CD4-positive, alpha-beta T cell (primary cell): ENCODE data around the gene S100P. TPM values are rescaled to one million over a fixed set of nuclear protein-coding genes. Genes with fewer than 3 reads are reported as not detected.

Experiments
- ATAC-seq: fragments of 200-7000 bp; cut with Tn5 transposase; one replicate; pipeline ENCODE4 v1.10.0; 2022; ENCODE audit warnings: mild to moderate bottlenecking; ENCODE audit not compliant: poor library complexity
- CTCF ChIA-PET: fragments of 350-600 bp; sonication (Branson Sonifier 250); formaldehyde crosslinking; loops from one replicate; lab custom pipeline; 2021; ENCODE audit warnings: antibody characterized with exemption, inconsistent platforms; lab: Charles Lee
- POLR2A ChIA-PET: fragments of 350-600 bp; sonication (Branson Sonifier 250); formaldehyde crosslinking; loops from one replicate; lab custom pipeline; 2021; ENCODE audit warnings: antibody characterized with exemption, inconsistent platforms; lab: Charles Lee
- DNase-seq, 14 experiments: peaks; one replicate each; pipeline ENCODE4 v3.0.0-alpha.2; 2013 to 2020; ENCODE audit warnings: mixed read lengths in 2 of 14
- H3K27ac ChIP-seq, 2 donors: one replicate each; pipeline versions ENCODE4 v1.5.1 to v1.7.0; 2013; ENCODE audit warnings: low read length in 2 of 2, low read depth in 1 of 2, mild to moderate bottlenecking in 1 of 2
- H3K27me3 ChIP-seq, 2 experiments: 1 replicate in 1 of 2; 2 replicates in 1 of 2; pipeline versions ENCODE4 v1.6.1 to v1.7.0; 2013; ENCODE audit warnings: low read length in 2 of 2, control low read depth in 1 of 2, mild to moderate bottlenecking in 1 of 2, moderate library complexity in 1 of 2; ENCODE audit not compliant: insufficient read depth in 2 of 2, control insufficient read depth in 1 of 2
- H3K36me3 ChIP-seq: one replicate; pipeline ENCODE4 v1.6.1; 2013; ENCODE audit warnings: low read length, control low read depth; ENCODE audit not compliant: insufficient read depth
- H3K4me1 ChIP-seq: one replicate; pipeline ENCODE4 v1.6.1; 2013; ENCODE audit warnings: low read length, control low read depth; ENCODE audit not compliant: insufficient read depth
- H3K4me3 ChIP-seq: one replicate; pipeline ENCODE4 v1.5.1; 2013; ENCODE audit warnings: mild to moderate bottlenecking, low read length, moderate library complexity
- H3K9me3 ChIP-seq, 2 experiments: 1 replicate in 1 of 2; 2 replicates in 1 of 2; pipeline versions ENCODE4 v1.6.1 to v1.7.0; 2013; ENCODE audit warnings: low read length in 2 of 2, mild to moderate bottlenecking in 2 of 2, control low read depth in 1 of 2, moderate library complexity in 1 of 2; ENCODE audit not compliant: control insufficient read depth in 1 of 2, insufficient read depth in 1 of 2
- H3K27ac Mint-ChIP-seq: one replicate; pipeline ENCODE4 v1.8.0; 2020; ENCODE audit warnings: mixed read lengths
- H3K27me3 Mint-ChIP-seq: one replicate; pipeline ENCODE4 v1.8.0; 2021; ENCODE audit warnings: mixed read lengths
- H3K36me3 Mint-ChIP-seq: one replicate; pipeline ENCODE4 v1.8.0; 2021; ENCODE audit warnings: low read depth, mixed read lengths
- H3K4me1 Mint-ChIP-seq: one replicate; pipeline ENCODE4 v1.8.0; 2021; ENCODE audit warnings: low read depth, mixed read lengths
- H3K4me3 Mint-ChIP-seq: one replicate; pipeline ENCODE4 v1.8.0; 2020; ENCODE audit warnings: mild to moderate bottlenecking, mixed read lengths
- H3K9me3 Mint-ChIP-seq: one replicate; pipeline ENCODE4 v1.8.0; 2020; ENCODE audit warnings: mixed read lengths
- CTCF ChIP-seq: fragments of 200-600 bp; IDR thresholded peaks from one replicate; pipeline ENCODE4 v1.8.0; 2022; ENCODE audit warnings: antibody characterized with exemption, mild to moderate bottlenecking
- intact Hi-C, 2 experiments: fragments of 100-400 bp; cut with DNase I in 1 of 2; cut with micrococcal nuclease in 1 of 2; formaldehyde crosslinking; loops; one replicate each; pipeline versions ENCODE4 v1.15.1 to v1.9.0; 2023 to 2025; cut with DNase I, micrococcal nuclease
- total RNA-seq, 174 experiments: library from RNA in 2 of 174; stranded (reverse) in 2 of 174; gene quantifications; one replicate each; pipeline ENCODE4 v1.2.3 and lab custom pipeline; 2021 to 2026

Gene S100P
- total RNA-seq, 2 experiments from 2014 or later: 0.58 to 2.8 TPM

- DNase-seq: peak in 1 of 14 experiments; percentile 20
- peaks cover 23% of the 10 kb centered on the region for H3K36me3 ChIP-seq
- peaks cover 56% of the 10 kb centered on the region for H3K4me1 Mint-ChIP-seq
- H3K4me3 ChIP-seq: peak overlapping the region; percentile 10
- H3K27ac Mint-ChIP-seq: peak overlapping the region; percentile 96
- H3K27ac ChIP-seq: no peak overlapping the region
- ChIA-PET CTCF (interaction anchor here (2.4 to 4.1 kb wide), 3 partner anchors 19 to 41 kb away, joined by 24 to 74 read pairs (median 32); partner anchors contain the start of gene BLOC1S4), POLR2A (interaction anchor here (1.0 to 7.5 kb wide), 9 partner anchors 13 to 39 kb away, joined by 4 to 245 read pairs (median 163); partner anchors contain the start of genes BLOC1S4, MRFAP1, MRFAP1L1 and S100P)
- intact Hi-C loops: loop anchor here in 1 of 2 experiments (10.0 kb wide), 1 partner anchor 108 kb away; the partner anchor contains the start of gene KIAA0232
- peaks cover 59% of the 10 kb centered on the region for H3K4me1 ChIP-seq
- H3K36me3 Mint-ChIP-seq: peaks cover 66% of the 10 kb centered on the region
- ATAC-seq: no peak
- no peaks in the 10 kb centered on the region for H3K9me3 Mint-ChIP-seq
- H3K27me3 Mint-ChIP-seq: no peaks in the 10 kb centered on the region
- H3K4me3 Mint-ChIP-seq: peak overlapping the region; percentile 97
- no peak for TF ChIP-seq CTCF
- H3K9me3 ChIP-seq: peaks cover 9 to 22% of the 10 kb centered on the region in 2 experiments
- no peaks in the 10 kb centered on the region for H3K27me3 ChIP-seq
Measured at GRCh38 chr4:6676722-6677558, 16.7 kb upstream of the S100P start.

GRCh38 chr4:6680372-6681034, 13.2 kb upstream of the S100P start:
- peaks cover 42% of the 10 kb centered on the region for H3K36me3 Mint-ChIP-seq
- POLR2A ChIA-PET: interaction anchor here (0.6 to 2.2 kb wide), 4 partner anchors 10 to 30 kb away, joined by 3 to 7 read pairs (median 4); no protein-coding TSS in a partner anchor
- no peaks in the 10 kb centered on the region for H3K9me3 Mint-ChIP-seq

More at GRCh38 chr4:6680372-6681034, 13.2 kb upstream of the S100P start:
- Mint-ChIP-seq H3K4me3 (no peak overlapping the region), H3K27ac (no peak overlapping the region), H3K27me3 (no peaks in the 10 kb centered on the region), H3K4me1 (peaks cover 36% of the 10 kb centered on the region)
- intact Hi-C loops: no loop called here
- CTCF ChIA-PET: no interaction called here
- H3K4me1 ChIP-seq: peaks cover 50% of the 10 kb centered on the region
- peaks cover 9 to 19% of the 10 kb centered on the region in 2 experiments for H3K9me3 ChIP-seq
- no peak for TF ChIP-seq CTCF
- H3K36me3 ChIP-seq: peaks cover 18% of the 10 kb centered on the region
- no peak overlapping the region for H3K4me3 ChIP-seq
- no peak overlapping the region for H3K27ac ChIP-seq
- H3K27me3 ChIP-seq: no peaks in the 10 kb centered on the region
- DNase-seq: no peak
- no peak for ATAC-seq
